ENCODE data around the gene VBP1. TPM values are rescaled to one million over a fixed set of nuclear protein-coding genes. Genes with fewer than 3 reads are reported as not detected.
"Not testable (repeated sequence)": the region's sequence is repeated elsewhere in the genome, so short reads cannot be mapped to it uniquely, and the experiment has no call there.

VBP1 gene
- polyA plus RNA-seq, 3 donors, result 86.4 to 92.1 (median 89.7) TPM

- DNase-seq (ENCODE audit: low read depth in 3 of 3, low spot score in 2 of 3), result no peak
Measured at GRCh38 chrX:155262970-155263754, 46.9 kb downstream of the VBP1 start.

DNA sequence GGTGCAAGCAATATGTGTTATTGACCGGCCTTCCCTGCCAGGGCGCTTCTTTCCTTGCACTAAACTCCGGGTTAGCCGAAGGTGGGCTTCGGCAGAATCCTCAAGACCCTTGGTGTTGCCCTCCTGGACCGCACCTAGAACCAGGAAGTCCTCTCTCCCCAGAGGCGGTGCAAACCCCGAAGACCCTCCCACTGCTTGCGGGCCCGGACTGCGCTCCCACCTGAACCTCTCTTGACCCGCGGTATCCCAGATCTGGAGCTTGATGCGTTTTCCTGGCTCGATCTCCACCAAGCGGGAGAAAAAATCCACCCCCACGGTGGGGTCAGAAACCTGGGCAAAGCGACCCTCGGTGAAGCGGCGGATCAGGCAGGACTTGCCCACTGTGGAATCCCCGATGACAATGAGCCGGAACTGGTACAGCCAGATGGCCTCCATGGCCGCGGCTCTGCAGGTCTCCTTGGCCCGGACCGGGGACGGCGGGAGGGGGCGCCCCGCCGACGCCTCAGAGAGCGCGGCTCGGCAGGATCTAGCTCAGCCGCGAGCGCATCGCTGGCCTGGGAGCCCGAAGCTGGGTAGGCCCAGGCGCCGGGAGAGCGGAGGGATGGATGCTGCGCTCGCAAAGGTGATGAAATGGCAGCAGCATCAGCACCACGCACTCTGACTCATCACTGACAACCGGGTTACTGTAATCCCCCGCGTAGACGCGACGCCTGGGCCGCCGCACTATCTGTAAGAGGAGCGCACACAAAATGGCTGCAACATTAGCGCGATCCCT lies 47.8 kb downstream of the VBP1 start, which contains the start of gene RAB39B:
Gene RAB39B, minus strand, starts transcription at position 638 of the 775 bp plus-strand sequence. Its CDS starts 203 bp downstream, at position 435.
- DNase-seq (ENCODE audit: low read depth in 3 of 3, low spot score in 2 of 3), result peak in 2 of 3 donors; percentile 2 to 13

- DNase-seq (ENCODE audit: low read depth in 3 of 3, low spot score in 2 of 3), result no peak
Measured at GRCh38 chrX:155266439-155266838, 50.2 kb downstream of the VBP1 start.

DNA sequence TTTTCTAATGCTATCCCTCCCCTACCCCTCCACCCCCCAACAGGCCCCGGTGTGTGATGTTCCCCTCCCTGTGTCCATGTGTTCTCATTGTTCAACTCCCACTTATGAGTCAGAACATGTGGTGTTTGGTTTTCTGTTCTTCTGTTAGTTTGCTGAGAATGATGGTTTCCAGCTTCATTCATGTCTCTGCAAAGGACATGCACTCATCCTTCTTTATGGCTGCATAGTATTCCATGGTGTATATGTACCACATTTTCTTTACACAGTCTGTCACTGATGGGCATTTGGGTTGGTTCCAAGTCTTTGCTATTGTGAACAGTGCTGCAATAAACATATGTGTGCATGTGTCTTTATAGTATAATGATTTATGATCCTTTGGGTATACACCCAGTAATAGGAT lies 51.7 kb downstream of the VBP1 start:
- DNase-seq (ENCODE audit: low read depth in 3 of 3, low spot score in 2 of 3), result not testable (repeated sequence)

GRCh38 chrX:155270969-155271368 lies 54.7 kb downstream of the VBP1 start:
- DNase-seq (ENCODE audit: low read depth in 3 of 3, low spot score in 2 of 3), result no peak

DNA sequence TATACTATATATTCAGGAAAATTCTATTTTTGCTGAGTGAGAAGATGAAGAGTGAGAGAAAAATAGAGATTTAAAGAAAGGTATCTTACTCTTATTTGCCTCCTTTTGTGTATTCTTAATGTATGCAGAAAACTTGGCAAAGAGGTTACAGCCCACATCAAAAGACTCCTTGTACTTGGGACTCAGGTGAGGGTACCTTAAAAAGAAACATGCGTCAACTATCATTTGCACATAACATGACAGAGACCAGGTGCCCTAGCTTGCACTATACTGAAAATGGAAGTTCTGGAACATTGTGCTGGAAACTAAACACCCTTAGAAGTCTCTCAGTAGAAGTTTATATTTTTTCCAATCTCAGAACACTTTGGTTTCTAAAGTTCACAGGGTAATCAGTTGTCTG lies 63.6 kb downstream of the VBP1 start:
- no peak for DNase-seq (ENCODE audit: low read depth in 3 of 3, low spot score in 2 of 3)

Other genes starting within 250 kb of the VBP1 start
- 10 to 100 TPM; 14.8 to 18.6 (median 18.2) TPM for gene F8, start 193.7 kb upstream of the VBP1 start, polyA plus RNA-seq (ENCODE audit: insufficient read length in 3 of 3)
- 100 to 1,000 TPM; 135 to 146 (median 137) TPM for gene FUNDC2, start 189.6 kb upstream of the VBP1 start, polyA plus RNA-seq (ENCODE audit: insufficient read length in 3 of 3)
- gene CMC4, start 145.3 kb upstream of the VBP1 start, polyA plus RNA-seq (ENCODE audit: insufficient read length in 3 of 3), result 1 to 10 TPM; 6.7 to 9.3 (median 6.7) TPM
- gene MTCP1, start 145.3 kb upstream of the VBP1 start, polyA plus RNA-seq (ENCODE audit: insufficient read length in 3 of 3), result 10 to 100 TPM; 21.4 to 27.3 (median 26.0) TPM
- 10 to 100 TPM; 29.5 to 30.6 (median 29.7) TPM for gene BRCC3, start 145.0 kb upstream of the VBP1 start, polyA plus RNA-seq (ENCODE audit: insufficient read length in 3 of 3)
- 1 to 10 TPM; 2.8 to 3.5 (median 3.3) TPM for gene RAB39B, start 48.0 kb downstream of the VBP1 start, polyA plus RNA-seq (ENCODE audit: insufficient read length in 3 of 3)
- 1 to 10 TPM; 2.7 to 5.0 (median 3.8) TPM for gene CLIC2, start 118.2 kb downstream of the VBP1 start, polyA plus RNA-seq (ENCODE audit: insufficient read length in 3 of 3)
- not detected for gene F8A2, start 165.6 kb downstream of the VBP1 start, polyA plus RNA-seq (ENCODE audit: insufficient read length in 3 of 3)
- 10 to 100 TPM in 2 of 3 donors, 1 to 10 TPM in 1; 7.1 to 15.3 (median 14.9) TPM for gene F8A3, start 242.2 kb downstream of the VBP1 start, polyA plus RNA-seq (ENCODE audit: insufficient read length in 3 of 3)

Measured in right renal cortex interstitium (tissue), 3 donors.